Transverse colon (tissue), 4 donors: ENCODE results near the gene GCDH.

Experiments used
- EP300 ChIP-seq: sonication (generic); formaldehyde crosslinking; IDR thresholded peaks from one replicate; pipeline ENCODE4 v1.6.1; 2017; ENCODE audit warnings: antibody characterized with exemption, low read depth
- POLR2A ChIP-seq: fragments of 450-650 bp; IDR thresholded peaks from one replicate; pipeline ENCODE4 v1.6.1; 2016; ENCODE audit warnings: antibody characterized with exemption, mild to moderate bottlenecking, moderate library complexity
- POLR2AphosphoS5 ChIP-seq, 3 donors: sonication (generic); formaldehyde crosslinking; IDR thresholded peaks; one replicate each; pipeline ENCODE4 v1.6.1; 2016; ENCODE audit warnings: antibody characterized with exemption in 3 of 3
- TF ChIP-seq, protein P1 (sequence below), 5 experiments: fragments of 200-600 bp in 3 of 5; fragments of 450-650 bp in 2 of 5; sonication (generic) in 3 of 5; IDR thresholded peaks; 1 replicate in 2 of 5; 2 replicates in 3 of 5; pipeline ENCODE4 v1.5.1; 2016 to 2017; ENCODE audit warnings: antibody characterized with exemption in 5 of 5, inconsistent platforms in 3 of 5, mild to moderate bottlenecking in 2 of 5, moderate library complexity in 1 of 5

DNA sequence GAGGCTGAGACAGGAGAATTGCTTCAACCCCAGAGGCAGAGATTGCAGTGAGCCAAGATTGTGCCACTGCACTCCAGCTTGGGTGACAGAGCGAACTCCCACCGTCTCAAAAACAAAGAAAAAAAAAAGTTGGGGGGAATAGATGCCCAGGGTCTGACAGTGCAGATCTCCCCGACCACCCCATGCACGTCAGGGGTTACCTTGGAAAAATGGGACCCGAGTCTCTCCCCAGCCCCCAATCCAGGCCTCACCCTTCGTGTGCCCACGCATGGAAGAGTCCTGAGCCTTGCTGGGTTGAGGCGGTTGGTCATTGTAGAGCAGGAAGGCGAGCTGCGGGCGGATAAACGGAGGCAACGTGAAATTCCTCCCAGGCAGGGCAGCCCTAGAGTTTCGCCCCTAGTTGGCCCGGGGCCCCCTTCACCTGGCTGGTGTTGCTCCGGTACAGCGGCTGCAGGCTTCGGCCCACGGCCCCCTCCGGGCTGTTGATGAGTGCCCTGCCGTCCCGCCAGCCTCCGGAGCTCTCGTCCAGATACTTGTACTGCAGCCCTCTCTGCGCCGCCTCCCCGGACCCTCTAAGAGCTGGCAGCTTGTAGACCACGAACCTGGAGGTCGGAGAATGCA is 10.3 kb upstream of the GCDH start:
- TF ChIP-seq EP300 (no peak), POLR2A (no peak), POLR2AphosphoS5 (IDR thresholded peaks at IDR 0.05) (no peak)
- TF ChIP-seq, protein P1, sequence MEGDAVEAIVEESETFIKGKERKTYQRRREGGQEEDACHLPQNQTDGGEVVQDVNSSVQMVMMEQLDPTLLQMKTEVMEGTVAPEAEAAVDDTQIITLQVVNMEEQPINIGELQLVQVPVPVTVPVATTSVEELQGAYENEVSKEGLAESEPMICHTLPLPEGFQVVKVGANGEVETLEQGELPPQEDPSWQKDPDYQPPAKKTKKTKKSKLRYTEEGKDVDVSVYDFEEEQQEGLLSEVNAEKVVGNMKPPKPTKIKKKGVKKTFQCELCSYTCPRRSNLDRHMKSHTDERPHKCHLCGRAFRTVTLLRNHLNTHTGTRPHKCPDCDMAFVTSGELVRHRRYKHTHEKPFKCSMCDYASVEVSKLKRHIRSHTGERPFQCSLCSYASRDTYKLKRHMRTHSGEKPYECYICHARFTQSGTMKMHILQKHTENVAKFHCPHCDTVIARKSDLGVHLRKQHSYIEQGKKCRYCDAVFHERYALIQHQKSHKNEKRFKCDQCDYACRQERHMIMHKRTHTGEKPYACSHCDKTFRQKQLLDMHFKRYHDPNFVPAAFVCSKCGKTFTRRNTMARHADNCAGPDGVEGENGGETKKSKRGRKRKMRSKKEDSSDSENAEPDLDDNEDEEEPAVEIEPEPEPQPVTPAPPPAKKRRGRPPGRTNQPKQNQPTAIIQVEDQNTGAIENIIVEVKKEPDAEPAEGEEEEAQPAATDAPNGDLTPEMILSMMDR (IDR thresholded peaks at IDR 0.05) = no peak
